GM12892 (cell line): ENCODE data around the gene APOC3.

ENCODE experiments used
- POLR2A ChIP-seq: IDR thresholded peaks from 2 replicates; pipeline ENCODE4 v1.6.1; 2011; ENCODE audit warnings: low read depth, low read length, control low read depth
- POLR2AphosphoS5 ChIP-seq: IDR thresholded peaks from 2 replicates; pipeline ENCODE4 v1.6.1; 2011; ENCODE audit warnings: low read depth, low read length, control low read depth
- TAF1 ChIP-seq: IDR thresholded peaks from 2 replicates; pipeline ENCODE4 v1.6.1; 2011; ENCODE audit warnings: low read depth, mild to moderate bottlenecking, control low read depth, low read length, borderline replicate concordance

GRCh38 chr11:116811194-116811593 lies 18.5 kb upstream of the APOC3 start:
- TF ChIP-seq POLR2A (no peak), POLR2AphosphoS5 (no peak), TAF1 (no peak)
